ENCODE results near the gene SLC1A3.

SLC1A3 gene

DNA sequence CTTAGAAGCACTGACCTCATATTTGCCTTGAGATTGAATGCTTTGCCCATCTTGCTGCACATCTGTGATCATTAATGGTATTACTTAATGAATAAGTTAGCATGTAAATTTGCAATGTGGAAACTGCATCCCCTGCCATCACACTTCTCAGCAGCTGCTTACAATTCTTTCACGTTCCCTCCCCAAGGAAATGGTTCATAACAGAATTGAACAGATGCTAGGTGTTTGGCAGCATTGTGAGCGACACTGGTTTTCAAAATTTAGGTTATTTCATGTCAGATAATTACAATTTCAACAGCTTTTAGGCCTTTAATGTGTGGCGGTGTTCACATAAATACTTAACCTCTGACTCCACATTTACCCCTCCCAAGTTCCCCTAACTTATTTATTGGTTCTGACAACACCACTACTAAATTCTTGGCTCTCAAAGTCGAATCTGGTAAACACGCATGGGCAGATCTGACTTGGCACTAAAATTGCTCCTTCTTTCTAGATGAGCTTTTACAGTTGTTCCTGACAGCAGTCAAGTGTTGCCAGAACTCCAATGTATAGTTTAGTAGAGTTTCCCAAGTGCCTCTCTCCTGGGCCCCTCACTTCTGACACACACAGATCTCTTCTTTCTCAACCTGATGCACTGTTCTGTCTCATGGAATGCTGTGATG is 46.8 kb downstream of the SLC1A3 start:
- no peak for DNase-seq (ENCODE audit: extremely low read depth, insufficient read length)
- no peak for TF ChIP-seq CTCF (IDR thresholded peaks at IDR 0.05; ENCODE audit: insufficient read depth, low read length, poor library complexity, severe bottlenecking)

GRCh38 chr5:36654564-36654963 is 48.2 kb downstream of the SLC1A3 start:
- no peaks in the 10 kb centered on the region for H3K36me3 ChIP-seq (ENCODE audit: control insufficient read depth, insufficient read depth, low read length)
- no peak overlapping the region for H3K4me3 ChIP-seq (replicated peaks; ENCODE audit: low read depth, low read length)
- DNase-seq (ENCODE audit: extremely low read depth, insufficient read length), result no peak
- TF ChIP-seq CTCF (IDR thresholded peaks at IDR 0.05; ENCODE audit: insufficient read depth, low read length, poor library complexity, severe bottlenecking), result no peak
- no peaks in the 10 kb centered on the region; the same call in none of the 2 replicates for H3K27me3 ChIP-seq (replicated peaks; ENCODE audit: control insufficient read depth, insufficient read depth, low read length)

More for the DNA sequence above, 46.8 kb downstream of the SLC1A3 start:
- Histone ChIP-seq H3K4me3 (replicated peaks; ENCODE audit: low read depth, low read length) (no peak overlapping the region), H3K36me3 (ENCODE audit: control insufficient read depth, insufficient read depth, low read length) (no peaks in the 10 kb centered on the region), H3K27me3 (replicated peaks; ENCODE audit: control insufficient read depth, insufficient read depth, low read length) (no peaks in the 10 kb centered on the region; the same call in none of the 2 replicates)

GRCh38 chr5:36655161-36655560 is 48.8 kb downstream of the SLC1A3 start:
- DNase-seq (ENCODE audit: extremely low read depth, insufficient read length), result no peak
- Histone ChIP-seq H3K27me3 (replicated peaks; ENCODE audit: control insufficient read depth, insufficient read depth, low read length) (no peaks in the 10 kb centered on the region; the same call in none of the 2 replicates), H3K4me3 (replicated peaks; ENCODE audit: low read depth, low read length) (no peak overlapping the region), H3K36me3 (ENCODE audit: control insufficient read depth, insufficient read depth, low read length) (no peaks in the 10 kb centered on the region)
- TF ChIP-seq CTCF (IDR thresholded peaks at IDR 0.05; ENCODE audit: insufficient read depth, low read length, poor library complexity, severe bottlenecking), result no peak

- no peaks in the 10 kb centered on the region; the same call in none of the 2 replicates for H3K27me3 ChIP-seq (replicated peaks; ENCODE audit: control insufficient read depth, insufficient read depth, low read length)
- no peak for DNase-seq (ENCODE audit: extremely low read depth, insufficient read length)
- no peaks in the 10 kb centered on the region for H3K36me3 ChIP-seq (ENCODE audit: control insufficient read depth, insufficient read depth, low read length)
- no peak overlapping the region for H3K4me3 ChIP-seq (replicated peaks; ENCODE audit: low read depth, low read length)
- no peak for TF ChIP-seq CTCF (IDR thresholded peaks at IDR 0.05; ENCODE audit: insufficient read depth, low read length, poor library complexity, severe bottlenecking)
Observed at GRCh38 chr5:36656556-36656955, 50.1 kb downstream of the SLC1A3 start.

GRCh38 chr5:36657563-36657995 is 51.2 kb downstream of the SLC1A3 start:
- no peak for DNase-seq (ENCODE audit: extremely low read depth, insufficient read length)
- Histone ChIP-seq H3K27me3 (replicated peaks; ENCODE audit: control insufficient read depth, insufficient read depth, low read length) (no peaks in the 10 kb centered on the region; the same call in none of the 2 replicates), H3K4me3 (replicated peaks; ENCODE audit: low read depth, low read length) (no peak overlapping the region), H3K36me3 (ENCODE audit: control insufficient read depth, insufficient read depth, low read length) (no peaks in the 10 kb centered on the region)
- no peak for TF ChIP-seq CTCF (IDR thresholded peaks at IDR 0.05; ENCODE audit: insufficient read depth, low read length, poor library complexity, severe bottlenecking)

Data from GM06990 (cell line).